OCI-LY1 (cell line): ENCODE data around the gene MAST3.

Experiments used
- H2AFZ ChIP-seq: fragments of 200-600 bp; sonication (generic), shearing (Covaris generic); 2 replicates; pipeline ENCODE4 v1.6.0; 2014; ENCODE audit warnings: antibody characterized with exemption, mild to moderate bottlenecking, low read length
- H3F3A ChIP-seq: fragments of 200-600 bp; sonication (generic), shearing (Covaris generic); 2 replicates; pipeline ENCODE4 v1.6.0; 2014; ENCODE audit warnings: mild to moderate bottlenecking, antibody characterized with exemption, low read length, moderate library complexity; ENCODE audit not compliant: insufficient read depth
- H3K27ac ChIP-seq: fragments of 200-600 bp; sonication (generic); 2 replicates; pipeline ENCODE4 v1.5.1; 2014; ENCODE audit warnings: low read length, mixed run types, mild to moderate bottlenecking, low read depth; ENCODE audit not compliant: poor library complexity, severe bottlenecking
- H3K27me3 ChIP-seq: fragments of 200-600 bp; sonication (generic); 2 replicates; pipeline ENCODE4 v1.6.0; 2014; ENCODE audit warnings: antibody characterized with exemption, mild to moderate bottlenecking, low read length, moderate library complexity; ENCODE audit not compliant: insufficient read depth
- H3K36me3 ChIP-seq: fragments of 200-600 bp; sonication (generic); 2 replicates; pipeline ENCODE4 v1.6.1; 2014; ENCODE audit warnings: mild to moderate bottlenecking, antibody characterized with exemption, low read length, moderate library complexity, mixed read lengths; ENCODE audit not compliant: insufficient read depth
- H3K4me1 ChIP-seq: fragments of 200-600 bp; sonication (generic); 2 replicates; pipeline ENCODE4 v1.5.1; 2014; ENCODE audit warnings: mild to moderate bottlenecking, low read length, moderate library complexity; ENCODE audit not compliant: insufficient read depth, severe bottlenecking
- H3K4me2 ChIP-seq: fragments of 200-600 bp; sonication (generic), shearing (Covaris generic); 2 replicates; pipeline ENCODE4 v1.6.1; 2014; ENCODE audit warnings: low read length
- H3K4me3 ChIP-seq: fragments of 200-600 bp; sonication (generic); 2 replicates; pipeline ENCODE4 v1.5.1; 2014; ENCODE audit warnings: low read length, low read depth, mild to moderate bottlenecking, mixed read lengths; ENCODE audit not compliant: poor library complexity, severe bottlenecking
- H3K79me2 ChIP-seq: fragments of 200-600 bp; shearing (Covaris generic); 2 replicates; pipeline ENCODE4 v1.6.1; 2016; ENCODE audit warnings: mixed run types, low read length, mixed read lengths; ENCODE audit not compliant: insufficient read depth
- H3K9ac ChIP-seq: fragments of 200-600 bp; sonication (generic), shearing (Covaris generic); 2 replicates; pipeline ENCODE4 v1.6.1; 2014; ENCODE audit warnings: mild to moderate bottlenecking, low read length, mixed read lengths
- H3K9me2 ChIP-seq: fragments of 200-600 bp; sonication (generic), shearing (Covaris generic); 2 replicates; pipeline ENCODE4 v1.6.1; 2014; ENCODE audit warnings: low read depth, mild to moderate bottlenecking, low read length, mixed read lengths
- H3K9me3 ChIP-seq: fragments of 200-600 bp; shearing (Covaris generic); 2 replicates; pipeline ENCODE4 v1.6.1; 2014; ENCODE audit warnings: low read length, mixed read lengths
- H4K20me1 ChIP-seq: fragments of 200-600 bp; sonication (generic), shearing (Covaris generic); 2 replicates; pipeline ENCODE4 v1.6.0; 2016; ENCODE audit warnings: mild to moderate bottlenecking, low read length; ENCODE audit not compliant: insufficient read depth
- CTCF ChIP-seq: fragments of 200-600 bp; sonication (generic), shearing (Covaris generic); IDR thresholded peaks from 2 replicates; pipeline ENCODE4 v1.5.1; 2017; ENCODE audit warnings: mild to moderate bottlenecking, antibody characterized with exemption, low read length, moderate library complexity, mixed read lengths
- EZH2 ChIP-seq: fragments of 200-600 bp; sonication (generic), shearing (Covaris generic); IDR thresholded peaks from 2 replicates; pipeline ENCODE4 v1.8.0; 2017; ENCODE audit warnings: borderline replicate concordance, mixed run types, mild to moderate bottlenecking, antibody characterized with exemption, low read length, moderate library complexity, mixed read lengths

Gene MAST3

DNA sequence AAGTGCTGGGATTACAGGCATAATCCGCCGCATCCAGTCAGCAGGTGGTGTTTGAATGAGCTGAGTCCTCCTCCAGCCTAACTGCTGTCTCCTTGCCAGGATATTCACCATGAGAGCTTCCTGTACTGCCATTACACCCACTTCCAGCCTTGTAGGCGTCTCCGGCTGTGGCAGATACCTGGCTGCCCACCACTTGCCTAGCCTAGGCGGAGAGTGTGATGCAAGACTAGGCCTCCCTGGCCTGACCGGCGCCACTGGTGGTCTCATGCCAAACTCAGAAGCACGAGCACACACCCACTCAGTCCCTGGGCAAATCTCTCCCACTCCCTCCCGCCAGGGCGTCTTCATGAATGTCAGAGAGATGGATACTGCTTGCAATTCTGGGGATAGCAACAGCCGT is 27.4 kb upstream of the MAST3 start:
- H2AFZ ChIP-seq = no peak overlapping the region
- H3K4me2 ChIP-seq = no peak overlapping the region
- H3K79me2 ChIP-seq = no peaks in the 10 kb centered on the region
- no peaks in the 10 kb centered on the region for H3K4me1 ChIP-seq
- H3K36me3 ChIP-seq = peaks cover 3% of the 10 kb centered on the region; the same call in 1 of the 2 replicates
- H3K27ac ChIP-seq = no peak overlapping the region
- no peak for TF ChIP-seq CTCF
- no peak for TF ChIP-seq EZH2
- H3F3A ChIP-seq = no peaks in the 10 kb centered on the region
- no peak overlapping the region for H3K4me3 ChIP-seq
- H3K9ac ChIP-seq = no peak overlapping the region
- H3K27me3 ChIP-seq = no peaks in the 10 kb centered on the region
- H3K9me2 ChIP-seq = no peaks in the 10 kb centered on the region
- H4K20me1 ChIP-seq = no peaks in the 10 kb centered on the region
- H3K9me3 ChIP-seq = no peaks in the 10 kb centered on the region

DNA sequence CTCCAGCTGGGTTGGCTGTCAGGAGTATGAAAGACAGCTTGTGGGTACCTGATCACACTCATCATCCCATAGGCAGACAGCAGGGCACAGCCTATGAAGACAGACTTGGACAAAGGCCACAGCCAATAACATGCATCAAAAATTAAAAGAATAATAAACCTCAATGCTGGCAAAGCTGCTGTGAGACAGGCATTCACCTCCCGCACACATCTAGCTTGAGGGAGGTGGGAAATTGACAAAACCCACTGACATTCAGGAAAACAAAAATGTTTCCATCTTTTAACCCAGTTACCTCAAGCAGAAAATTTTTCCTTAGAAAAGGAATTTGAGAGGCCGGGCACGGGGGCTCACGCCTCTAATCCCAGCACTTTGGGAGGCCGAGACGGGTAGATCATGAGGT is 25.2 kb upstream of the MAST3 start:
- H3F3A ChIP-seq = no peaks in the 10 kb centered on the region
- H3K4me1 ChIP-seq = no peaks in the 10 kb centered on the region
- H3K4me2 ChIP-seq = no peak overlapping the region
- H3K4me3 ChIP-seq = no peak overlapping the region
- H3K36me3 ChIP-seq = peaks cover 3% of the 10 kb centered on the region; the same call in 1 of the 2 replicates
- no peaks in the 10 kb centered on the region for H3K9me2 ChIP-seq
- H3K27ac ChIP-seq = no peak overlapping the region
- TF ChIP-seq CTCF (no peak), EZH2 (no peak)
- no peaks in the 10 kb centered on the region for H3K27me3 ChIP-seq
- H3K79me2 ChIP-seq = no peaks in the 10 kb centered on the region
- no peaks in the 10 kb centered on the region for H3K9me3 ChIP-seq
- H4K20me1 ChIP-seq = no peaks in the 10 kb centered on the region
- H3K9ac ChIP-seq = no peak overlapping the region
- no peak overlapping the region for H2AFZ ChIP-seq

GRCh38 chr19:18073197-18073596 is 24.4 kb upstream of the MAST3 start:
- Histone ChIP-seq H3F3A (no peaks in the 10 kb centered on the region), H3K27ac (no peak overlapping the region), H3K79me2 (no peaks in the 10 kb centered on the region), H3K4me1 (no peaks in the 10 kb centered on the region), H3K27me3 (no peaks in the 10 kb centered on the region), H4K20me1 (no peaks in the 10 kb centered on the region), H3K9me2 (no peaks in the 10 kb centered on the region), H3K4me3 (no peak overlapping the region), H3K4me2 (no peak overlapping the region), H3K9ac (no peak overlapping the region), H2AFZ (no peak overlapping the region), H3K9me3 (no peaks in the 10 kb centered on the region), H3K36me3 (peaks cover 3% of the 10 kb centered on the region; the same call in 1 of the 2 replicates)
- no peak for TF ChIP-seq EZH2
- no peak for TF ChIP-seq CTCF
